DOHH2 (cell line): ENCODE measurements around the gene AIP.

Experiments
- CTCF ChIP-seq: fragments of 200-600 bp; sonication (generic); IDR thresholded peaks from one replicate; pipeline ENCODE4 v1.5.1; 2014; ENCODE audit warnings: antibody characterized with exemption, mild to moderate bottlenecking, low read depth, low read length; ENCODE audit not compliant: poor library complexity, severe bottlenecking
- EZH2phosphoT487 ChIP-seq: fragments of 200-600 bp; sonication (generic); IDR thresholded peaks from 2 replicates; pipeline ENCODE4 v1.6.1; 2017; ENCODE audit warnings: borderline replicate concordance, mild to moderate bottlenecking, antibody characterized with exemption, low read length, moderate library complexity, mixed read lengths

- TF ChIP-seq CTCF: no peak
- TF ChIP-seq EZH2phosphoT487: no peak
Measured at GRCh38 chr11:67435031-67435726, 47.6 kb upstream of the AIP start.
